Adipocyte (in vitro differentiated cells): ENCODE data around the gene ZNF714.

Source experiments
- DNase-seq: peaks from one replicate; pipeline ENCODE4 v3.0.0-alpha.2; 2015; ENCODE audit warnings: low read depth
- H3K27me3 ChIP-seq: replicated peaks from 2 replicates; pipeline ENCODE4 v1.7.0; 2013; ENCODE audit warnings: mild to moderate bottlenecking, low read length, moderate library complexity; ENCODE audit not compliant: control insufficient read depth, insufficient read depth
- H3K36me3 ChIP-seq: 2 replicates; pipeline ENCODE4 v1.7.0; 2013; ENCODE audit warnings: low read length, mild to moderate bottlenecking, moderate library complexity; ENCODE audit not compliant: control insufficient read depth, insufficient read depth, severe bottlenecking
- H3K4me1 ChIP-seq: 2 replicates; pipeline ENCODE4 v1.7.0; 2013; ENCODE audit warnings: mild to moderate bottlenecking, low read length, moderate library complexity; ENCODE audit not compliant: control insufficient read depth, insufficient read depth
- H3K4me3 ChIP-seq: 2 replicates; pipeline ENCODE4 v1.7.0; 2013; ENCODE audit warnings: mild to moderate bottlenecking, low read length, moderate library complexity
- H3K9ac ChIP-seq: 2 replicates; pipeline ENCODE4 v1.7.0; 2013; ENCODE audit warnings: mild to moderate bottlenecking, low read length, moderate library complexity
- H3K9me3 ChIP-seq: 2 replicates; pipeline ENCODE4 v1.7.0; 2013; ENCODE audit warnings: mild to moderate bottlenecking, low read length, moderate library complexity; ENCODE audit not compliant: control insufficient read depth

The ZNF714 gene

DNA sequence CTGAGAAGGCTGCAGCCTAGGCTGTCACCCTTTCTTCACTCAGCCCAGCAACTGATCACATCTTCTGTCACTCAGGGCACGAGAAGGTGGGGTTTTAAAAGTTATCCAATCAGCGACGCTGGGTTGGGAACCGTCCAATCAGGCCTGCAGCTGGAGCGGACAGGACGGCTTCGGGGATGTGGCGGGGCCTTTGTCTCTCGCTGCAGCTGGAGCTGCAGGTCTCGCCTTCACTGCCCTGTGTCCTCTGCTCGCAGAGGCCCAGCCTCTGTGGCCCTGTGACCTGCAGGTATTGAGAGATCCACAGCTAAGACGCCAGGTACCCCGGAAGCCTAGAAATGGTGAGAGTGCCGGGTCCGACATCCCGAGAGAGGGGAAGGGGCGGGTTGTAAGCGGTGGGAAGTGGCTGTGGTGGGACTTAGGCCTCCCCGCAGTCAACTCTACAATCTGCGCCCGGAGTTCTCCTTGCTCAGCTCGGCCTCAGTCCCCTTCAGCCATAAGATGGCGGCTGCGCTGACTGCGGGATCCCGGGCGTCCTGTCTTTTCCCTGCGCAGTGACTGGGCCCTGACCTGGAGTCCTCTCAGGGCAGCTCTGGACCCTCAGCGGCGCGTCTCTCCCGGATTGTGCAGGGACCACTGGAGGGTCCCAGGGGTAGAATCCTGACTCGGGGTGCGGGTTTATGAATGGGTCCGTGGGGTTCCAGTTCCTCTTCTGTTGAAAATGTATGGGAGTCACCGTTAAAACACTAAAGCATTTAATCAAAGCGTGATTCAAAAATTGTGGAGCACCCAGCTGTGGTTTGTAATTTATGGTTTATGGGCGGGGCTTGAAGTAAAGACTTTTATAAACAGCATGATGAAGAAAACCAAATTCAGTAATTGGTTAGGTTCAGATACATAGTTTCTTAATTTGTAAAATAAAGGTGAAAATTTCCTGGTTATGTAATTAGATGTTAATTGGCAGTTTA is at the start of gene ZNF714:
TSS of gene ZNF714 (plus strand) at position 193 of the 965 bp plus-strand sequence. CDS start 16,066 bp downstream, outside the sequence.
- Histone ChIP-seq H3K36me3 (peaks cover 10% of the 10 kb centered on the region), H3K4me1 (peaks cover 3% of the 10 kb centered on the region), H3K9ac (peak within 1 kb of the TSS; percentile 74)

DNA sequence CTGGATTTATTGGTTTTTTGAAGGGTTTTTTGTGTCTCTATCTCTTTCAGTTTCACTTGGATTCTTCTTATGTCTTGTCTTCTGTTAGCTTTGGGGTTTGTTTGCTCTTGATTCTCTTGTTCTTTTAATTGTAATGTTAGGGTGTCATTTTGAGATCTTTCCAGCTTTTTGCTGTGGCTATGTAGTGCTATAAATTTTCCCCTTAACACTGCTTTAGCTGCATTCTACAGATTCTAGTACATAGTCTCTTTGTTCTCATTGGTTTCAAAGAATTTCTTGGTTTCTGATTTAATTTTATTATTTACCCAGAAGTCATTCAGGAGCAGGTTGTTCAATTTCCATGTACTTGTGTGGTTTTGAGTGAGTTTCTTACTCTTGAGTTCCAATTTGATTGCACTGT is 37.0 kb upstream of the ZNF714 start:
- Histone ChIP-seq H3K27me3 (no peaks in the 10 kb centered on the region), H3K4me1 (no peaks in the 10 kb centered on the region), H3K9me3 (peaks cover 25% of the 10 kb centered on the region), H3K36me3 (peaks cover 82% of the 10 kb centered on the region), H3K4me3 (peak overlapping the region; percentile 15), H3K9ac (no peak overlapping the region)
- DNase-seq, result no peak

More for the DNA sequence above, at the start of gene ZNF714:
- H3K4me3 ChIP-seq, result peak within 1 kb of the TSS; percentile 81
- peak; percentile 97 for DNase-seq
- H3K27me3 ChIP-seq, result no peaks in the 10 kb centered on the region
- no peaks in the 10 kb centered on the region for H3K9me3 ChIP-seq

DNA sequence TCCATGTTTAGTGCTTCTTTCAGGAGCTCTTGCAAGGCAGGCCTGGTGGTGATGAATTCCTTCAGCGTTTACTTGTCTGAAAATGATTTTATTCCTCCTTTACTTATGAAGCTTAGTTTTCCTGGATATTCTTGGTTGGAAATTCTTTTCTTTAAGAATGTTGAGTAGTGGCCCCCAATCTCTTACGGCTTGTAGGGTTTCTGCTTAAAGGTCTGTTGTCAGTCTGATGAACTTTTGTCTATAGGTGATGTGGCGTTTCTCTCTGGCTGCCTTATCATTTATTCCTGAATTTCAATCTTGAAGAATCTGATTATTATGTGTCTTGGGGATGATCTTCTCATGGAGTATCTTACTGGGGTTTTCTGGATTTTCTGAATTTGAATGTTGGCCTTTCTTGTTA is 35.5 kb upstream of the ZNF714 start:
- no peak overlapping the region for H3K9ac ChIP-seq
- H3K4me1 ChIP-seq, result no peaks in the 10 kb centered on the region
- H3K27me3 ChIP-seq, result no peaks in the 10 kb centered on the region
- peaks cover 82% of the 10 kb centered on the region for H3K36me3 ChIP-seq
- H3K4me3 ChIP-seq, result no peak overlapping the region
- peaks cover 28% of the 10 kb centered on the region for H3K9me3 ChIP-seq
- DNase-seq, result no peak

DNA sequence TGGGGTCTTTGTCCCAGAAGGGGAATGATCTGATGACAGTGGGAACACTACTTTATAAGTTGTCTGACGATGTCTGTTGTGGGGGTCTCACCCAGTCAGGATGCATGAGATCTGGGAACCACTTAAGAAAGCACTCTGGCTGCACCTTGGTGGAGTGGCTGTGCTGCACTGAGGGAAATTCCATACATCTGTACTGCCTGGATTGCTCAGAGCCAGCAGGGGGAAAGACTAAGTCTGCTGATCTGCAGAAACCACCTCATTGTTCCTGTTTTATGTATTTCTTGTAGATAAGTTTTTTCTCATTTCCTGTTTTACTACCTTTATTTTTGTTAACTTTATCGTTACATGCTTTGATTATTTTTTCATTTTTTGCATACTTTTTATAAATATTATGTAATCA is 34.3 kb upstream of the ZNF714 start:
- Histone ChIP-seq H3K36me3 (peaks cover 84% of the 10 kb centered on the region), H3K4me1 (no peaks in the 10 kb centered on the region), H3K27me3 (no peaks in the 10 kb centered on the region), H3K9me3 (peaks cover 32% of the 10 kb centered on the region), H3K9ac (no peak overlapping the region), H3K4me3 (no peak overlapping the region)
- no peak for DNase-seq

DNA sequence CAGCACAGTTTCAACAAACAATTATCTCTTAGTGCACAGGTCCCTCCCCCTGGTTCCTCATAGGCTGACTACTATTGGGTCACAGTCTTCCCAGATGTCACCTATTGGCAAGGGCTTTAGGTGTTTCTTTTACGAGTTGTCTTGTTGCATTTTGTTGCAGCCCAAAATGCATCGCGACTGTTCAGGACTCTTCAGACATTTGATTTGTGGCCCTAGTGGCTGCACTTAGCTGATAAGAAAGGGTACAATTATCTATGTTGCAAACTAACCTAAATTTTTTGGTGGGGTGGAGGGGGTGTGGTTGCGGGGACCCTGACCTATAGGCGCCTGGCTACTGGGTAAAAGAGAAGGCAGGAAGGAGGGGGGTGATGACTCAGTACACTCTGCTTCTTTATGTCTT is 29.1 kb upstream of the ZNF714 start:
- Histone ChIP-seq H3K9me3 (peaks cover 45% of the 10 kb centered on the region), H3K4me3 (no peak overlapping the region), H3K36me3 (peaks cover 89% of the 10 kb centered on the region), H3K9ac (no peak overlapping the region), H3K27me3 (no peaks in the 10 kb centered on the region), H3K4me1 (no peaks in the 10 kb centered on the region)
- no peak for DNase-seq

DNA sequence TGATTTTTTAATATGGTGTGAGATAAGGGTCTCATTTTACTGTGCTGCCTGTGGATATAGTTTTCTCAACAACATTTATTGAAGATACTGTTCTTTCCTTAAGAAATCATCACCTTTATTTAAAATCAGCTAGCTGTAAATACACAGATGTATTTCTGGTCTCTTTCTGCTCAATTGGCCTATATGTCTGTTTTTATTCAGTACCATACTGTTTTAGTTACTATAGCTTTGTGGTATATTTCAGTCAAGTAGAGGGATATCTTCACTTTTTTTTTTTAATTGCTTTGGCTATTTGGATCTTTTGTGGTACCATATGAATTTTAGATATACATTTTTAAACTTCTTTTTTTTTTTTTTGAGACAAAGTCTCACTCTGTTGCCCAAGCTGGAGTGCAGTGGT is 16.7 kb upstream of the ZNF714 start:
- H3K9me3 ChIP-seq, result peaks cover 17% of the 10 kb centered on the region
- peak overlapping the region; percentile 25 for H3K4me3 ChIP-seq
- H3K4me1 ChIP-seq, result no peaks in the 10 kb centered on the region
- DNase-seq, result no peak
- H3K27me3 ChIP-seq, result no peaks in the 10 kb centered on the region
- H3K36me3 ChIP-seq, result peaks cover 47% of the 10 kb centered on the region
- no peak overlapping the region for H3K9ac ChIP-seq

DNA sequence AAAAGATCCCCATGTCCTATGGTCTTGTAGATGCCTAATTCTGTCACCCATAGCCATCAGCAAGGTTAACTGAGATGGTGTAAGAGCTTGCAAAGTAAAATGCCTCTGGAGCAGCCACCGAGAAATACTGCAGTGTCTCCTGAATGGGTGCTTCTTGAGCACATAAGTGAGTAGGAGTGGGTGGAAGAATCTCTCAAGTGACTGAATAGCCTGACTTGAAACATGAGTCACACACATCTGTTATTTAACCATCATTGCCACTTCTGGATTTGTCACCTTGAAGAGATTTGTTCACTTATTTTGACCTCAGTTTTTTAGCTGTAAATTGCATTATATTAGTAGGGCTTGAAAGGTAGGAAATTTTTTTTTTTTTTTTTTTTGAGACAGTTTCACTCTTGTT is 2.3 kb downstream of the ZNF714 start:
- no peaks in the 10 kb centered on the region for H3K9me3 ChIP-seq
- peaks cover 3% of the 10 kb centered on the region for H3K4me1 ChIP-seq
- peak; percentile 35 for DNase-seq
- H3K9ac ChIP-seq, result no peak overlapping the region
- H3K36me3 ChIP-seq, result peaks cover 14% of the 10 kb centered on the region
- no peaks in the 10 kb centered on the region for H3K27me3 ChIP-seq
- H3K4me3 ChIP-seq, result no peak overlapping the region

DNA sequence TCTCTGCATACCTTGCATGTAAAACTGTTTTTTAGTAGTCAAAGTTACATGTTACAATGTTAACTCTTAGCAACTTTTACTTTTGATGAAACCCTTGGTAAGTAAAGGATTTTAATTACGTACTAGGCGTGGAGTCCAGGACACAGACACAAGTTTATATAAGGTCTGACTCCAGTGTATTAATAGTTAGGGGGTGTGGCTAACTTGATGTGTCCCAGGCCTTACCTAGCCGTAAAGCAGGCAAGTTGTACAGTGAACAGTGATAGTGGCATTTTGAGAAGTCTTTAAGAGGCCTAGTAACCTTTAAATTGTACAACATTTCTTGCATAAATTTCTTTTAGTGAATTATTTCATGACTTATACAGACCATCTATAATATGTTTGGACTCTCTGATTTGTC is 5.9 kb downstream of the ZNF714 start:
- Histone ChIP-seq H3K36me3 (peaks cover 12% of the 10 kb centered on the region), H3K9me3 (no peaks in the 10 kb centered on the region), H3K4me1 (peaks cover 11% of the 10 kb centered on the region), H3K4me3 (no peak overlapping the region), H3K9ac (no peak overlapping the region), H3K27me3 (no peaks in the 10 kb centered on the region)
- no peak for DNase-seq

DNA sequence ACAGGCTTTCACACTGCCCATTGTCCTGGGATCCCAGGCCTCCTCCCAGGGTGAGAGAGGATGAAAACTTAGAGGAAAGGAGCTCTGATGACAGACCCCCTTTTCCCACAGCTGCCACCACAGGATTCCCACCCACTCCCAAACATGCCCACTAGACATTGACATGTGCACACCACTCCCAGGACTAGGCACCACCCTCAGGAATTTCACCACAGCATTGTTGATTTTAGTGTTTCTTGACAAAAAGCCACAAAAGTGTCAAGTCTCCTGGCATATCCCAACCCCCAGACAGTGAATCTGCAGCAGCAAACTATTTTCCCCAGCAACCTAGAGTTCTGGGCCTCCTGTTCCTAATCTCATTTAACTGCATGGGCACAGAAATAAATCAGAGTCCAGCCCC is 10.1 kb downstream of the ZNF714 start:
- Histone ChIP-seq H3K36me3 (peaks cover 9% of the 10 kb centered on the region), H3K4me1 (peaks cover 8% of the 10 kb centered on the region), H3K9ac (no peak overlapping the region), H3K4me3 (no peak overlapping the region), H3K27me3 (no peaks in the 10 kb centered on the region), H3K9me3 (no peaks in the 10 kb centered on the region)
- DNase-seq, result peak; percentile 25

DNA sequence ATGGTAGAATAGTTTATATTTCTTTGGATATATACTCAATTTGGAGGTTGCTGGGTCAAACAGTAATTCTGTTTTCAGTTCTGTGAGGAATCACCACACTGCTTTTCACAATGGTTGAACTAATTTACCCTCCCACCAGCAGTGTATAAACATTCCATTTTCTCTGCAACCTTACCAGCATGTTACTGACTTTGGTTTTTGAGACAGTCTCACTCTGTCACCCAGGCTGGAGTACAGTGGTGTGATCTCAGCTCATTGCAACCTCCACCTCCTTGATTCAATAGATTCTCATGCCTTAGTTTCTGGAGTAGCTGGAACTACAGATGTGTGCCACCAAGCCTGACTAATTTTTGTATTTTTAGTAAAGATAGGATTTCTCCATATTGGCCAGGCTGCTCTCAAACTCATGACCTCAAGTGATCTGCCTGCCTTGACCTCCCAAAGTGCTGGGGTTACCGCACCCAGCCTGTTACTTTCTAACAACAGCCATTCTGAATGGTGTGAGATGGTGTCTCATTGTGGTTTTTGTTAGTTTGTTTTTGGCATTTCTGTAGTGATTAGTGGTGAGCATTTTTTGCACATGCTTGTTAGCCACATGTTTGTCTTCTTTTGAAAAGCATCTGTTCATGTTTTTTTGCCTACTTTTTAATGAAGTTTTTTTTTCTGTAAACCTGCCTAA is 12.5 kb downstream of the ZNF714 start:
- Histone ChIP-seq H3K4me1 (peaks cover 8% of the 10 kb centered on the region), H3K27me3 (no peaks in the 10 kb centered on the region), H3K36me3 (peaks cover 6% of the 10 kb centered on the region), H3K9me3 (no peaks in the 10 kb centered on the region), H3K4me3 (no peak overlapping the region), H3K9ac (no peak overlapping the region)
- DNase-seq, result no peak

DNA sequence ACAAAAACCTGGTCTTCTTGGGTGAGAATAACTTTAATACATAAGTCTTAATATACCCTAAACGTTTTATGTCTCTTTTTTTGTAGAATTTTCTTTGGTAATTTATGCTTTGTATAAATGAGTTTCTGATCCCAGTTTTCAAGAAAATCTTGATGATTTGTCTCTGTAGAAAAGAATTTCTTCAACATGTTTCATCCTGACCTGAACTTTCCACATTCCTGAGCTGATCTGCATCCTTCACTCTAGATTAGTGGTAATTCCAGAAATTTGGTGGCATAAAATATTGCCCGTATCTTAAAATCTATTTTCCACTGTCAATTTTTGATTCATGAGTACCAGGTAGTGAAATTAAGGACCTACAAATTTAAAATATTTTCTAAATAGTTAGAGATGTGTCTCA is 16.3 kb downstream of the ZNF714 start:
- no peaks in the 10 kb centered on the region for H3K27me3 ChIP-seq
- peaks cover 15% of the 10 kb centered on the region for H3K36me3 ChIP-seq
- no peak overlapping the region for H3K9ac ChIP-seq
- H3K4me3 ChIP-seq, result no peak overlapping the region
- no peaks in the 10 kb centered on the region for H3K4me1 ChIP-seq
- no peak for DNase-seq
- H3K9me3 ChIP-seq, result no peaks in the 10 kb centered on the region
